Left renal cortex interstitium (tissue), 4 donors: ENCODE measurements around the gene PDE2A. TPM values are rescaled to one million over a fixed set of nuclear protein-coding genes. Genes with fewer than 3 reads are reported as not detected.
"Not testable (repeated sequence)": the region's sequence is repeated elsewhere in the genome, so short reads cannot be mapped to it uniquely, and the experiment has no call there.

Experiments
- DNase-seq, 4 donors: peaks; one replicate each; pipeline ENCODE4 v3.0.0-alpha.2; 2013; ENCODE audit warnings: low read depth in 4 of 4, low spot score in 2 of 4, missing footprints in 1 of 4
- polyA plus RNA-seq, 4 donors: library from polyadenylated mRNA; unstranded; fragments of 120-200 nt; gene quantifications; one replicate each; pipeline ENCODE4 v1.2.1, GENCODE V29; 2013; ENCODE audit not compliant: insufficient read length in 4 of 4

PDE2A gene
- polyA plus RNA-seq, 4 donors = 12.7 to 16.5 (median 13.4) TPM

DNA sequence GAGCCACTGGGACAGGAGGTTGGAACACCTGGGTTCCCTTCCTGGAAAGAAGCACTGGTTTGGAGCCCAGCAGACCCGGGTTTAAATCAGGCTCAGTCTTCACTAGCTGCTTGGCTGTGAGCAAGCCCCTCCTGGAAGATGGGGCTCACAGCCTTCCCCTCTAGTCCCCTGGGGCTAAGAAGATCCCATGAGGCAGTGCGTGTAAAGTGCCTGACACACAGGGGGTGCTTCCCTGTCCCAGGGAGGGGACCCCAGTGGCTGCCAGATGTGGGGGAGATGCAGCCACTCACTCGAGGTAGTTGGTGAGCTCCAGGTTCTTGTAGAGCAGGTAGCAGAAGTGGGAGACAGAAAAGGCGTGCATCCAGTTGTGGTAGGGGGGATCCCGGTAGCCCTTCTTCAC lies 93.2 kb downstream of the PDE2A start:
- DNase-seq = no peak

DNA sequence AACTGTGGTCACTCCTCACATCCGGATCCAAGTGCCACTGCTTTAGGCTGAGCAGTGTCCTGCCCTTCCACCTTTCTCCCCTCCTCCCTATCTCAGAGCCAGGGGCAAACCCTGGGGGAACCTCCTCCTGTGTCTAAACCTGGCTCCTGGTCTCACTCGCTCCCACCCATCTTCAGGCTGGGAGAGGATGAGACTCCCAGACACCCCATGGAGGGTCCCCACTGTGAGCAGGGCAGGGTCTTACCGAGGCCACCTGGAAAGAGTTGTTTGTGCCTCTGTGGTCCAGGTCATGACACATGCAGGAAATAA lies 93.6 kb downstream of the PDE2A start:
- DNase-seq = no peak

DNA sequence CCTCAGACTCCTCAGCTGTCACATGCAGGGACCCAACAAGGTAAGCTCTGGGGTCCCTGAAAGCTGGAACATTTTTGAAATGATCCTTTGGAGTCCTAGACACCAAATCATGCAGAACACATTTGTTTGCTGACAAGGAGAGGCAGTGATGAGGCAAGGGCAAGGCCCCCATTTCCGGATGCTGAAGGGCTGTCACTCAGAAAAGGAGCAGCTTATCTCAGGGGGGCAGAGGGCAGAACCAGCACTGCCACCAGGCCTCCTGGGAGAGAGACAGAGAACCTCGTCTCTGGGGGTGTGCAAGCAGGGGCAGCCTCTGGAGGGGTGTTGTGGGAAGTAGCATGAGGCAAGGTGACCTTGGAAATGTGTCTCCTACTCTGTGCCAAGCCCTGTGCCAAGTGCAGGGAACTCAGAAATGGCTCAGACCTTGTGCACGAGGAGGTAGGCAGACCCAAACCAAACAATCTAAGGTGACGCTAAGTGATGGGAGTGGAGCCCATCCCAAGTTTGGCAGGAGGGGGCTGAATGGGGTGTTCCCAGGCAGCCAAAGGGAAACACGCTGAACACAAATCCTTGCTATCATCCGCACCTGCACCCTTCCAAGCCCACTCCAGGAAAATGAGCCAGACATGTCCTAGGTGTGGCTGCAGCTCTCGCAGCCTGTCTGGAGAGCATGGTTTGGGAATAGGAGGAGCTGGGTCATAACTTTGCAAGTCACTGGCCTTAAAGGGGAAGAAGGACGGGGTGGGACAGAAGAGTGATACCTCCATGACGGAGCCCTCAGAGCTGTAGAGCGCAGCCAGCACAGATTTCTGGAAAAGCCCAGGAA lies 94.2 kb downstream of the PDE2A start:
- no peak for DNase-seq

DNA sequence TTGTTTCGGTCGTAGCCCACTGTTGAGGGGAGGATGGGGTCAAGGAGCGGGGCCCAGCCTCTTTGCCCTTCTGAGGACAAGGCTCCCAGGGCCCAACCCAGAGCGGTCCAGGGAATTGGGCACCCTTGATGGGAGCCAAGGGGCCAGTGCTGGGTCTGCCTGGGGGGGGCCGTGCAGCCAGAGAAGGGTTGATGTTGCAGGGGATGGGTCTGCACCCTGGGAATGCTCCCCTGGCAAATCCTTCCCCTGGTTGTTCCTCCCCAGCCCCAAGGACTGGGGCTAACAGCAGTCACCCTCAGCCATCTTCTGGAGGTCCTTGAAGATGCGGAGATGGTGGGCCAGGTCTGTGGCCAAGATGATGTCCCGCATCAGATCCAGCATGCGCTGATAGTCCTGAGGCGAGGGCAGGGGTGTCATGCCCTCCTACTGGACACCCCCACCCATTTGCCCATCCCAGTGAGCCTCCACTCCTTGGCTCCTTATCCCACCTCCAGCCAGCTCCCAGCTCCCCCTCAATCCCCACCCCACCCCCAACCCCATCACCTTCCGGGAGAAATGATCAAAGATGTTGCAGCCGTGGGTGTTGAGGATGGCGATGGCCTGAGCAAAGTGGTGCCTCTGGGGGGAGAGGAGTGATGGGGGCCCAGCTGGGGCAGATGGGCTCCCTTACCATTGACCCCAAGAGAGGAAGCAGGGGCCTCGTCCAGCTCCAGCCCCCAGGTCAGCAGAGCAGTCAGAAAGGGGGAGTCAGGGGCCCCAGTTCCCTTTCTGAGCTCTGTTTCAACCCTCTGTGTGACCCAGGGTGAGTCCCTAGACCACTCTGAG lies 95.0 kb downstream of the PDE2A start:
- DNase-seq = no peak

DNA sequence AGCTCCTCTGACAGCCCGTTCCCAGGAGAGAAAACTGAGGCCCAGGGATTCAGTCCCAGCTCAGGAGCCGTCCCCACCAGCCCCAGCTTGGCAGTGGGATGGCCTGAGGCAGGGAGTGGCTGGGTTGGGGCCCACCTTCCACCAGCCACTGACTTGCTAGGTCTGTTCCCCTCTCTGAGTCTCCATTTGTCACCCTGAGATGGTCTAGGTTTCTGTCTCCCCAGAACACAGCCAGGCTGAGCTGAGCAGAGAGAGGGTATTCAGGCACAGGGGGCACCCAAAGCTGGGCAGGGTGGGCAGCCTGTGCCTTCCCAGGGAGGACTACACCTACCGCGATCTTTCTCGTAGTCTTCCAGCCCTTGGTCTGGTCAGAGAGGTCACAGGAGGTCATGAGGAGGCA lies 95.7 kb downstream of the PDE2A start:
- no peak for DNase-seq

DNA sequence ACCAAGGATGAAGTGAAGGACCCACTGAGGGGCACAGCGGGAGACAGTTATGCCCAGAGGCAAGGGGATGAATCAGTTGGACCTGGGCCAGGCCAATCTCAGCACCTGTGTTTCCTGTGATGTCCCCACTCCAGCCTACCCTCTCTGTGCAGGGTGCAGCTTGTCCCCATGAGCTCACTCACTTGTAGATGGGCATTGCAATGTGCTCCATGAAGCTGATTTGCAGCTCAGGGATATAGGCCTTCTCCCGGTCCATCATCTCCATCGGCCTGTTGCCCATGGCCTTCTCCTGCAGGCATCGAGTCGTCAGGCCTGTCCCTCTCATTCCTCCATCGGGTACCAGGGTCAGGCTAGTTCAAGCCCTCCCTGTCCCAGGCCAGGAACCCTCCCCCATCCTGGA lies 96.2 kb downstream of the PDE2A start:
- no peak for DNase-seq

DNA sequence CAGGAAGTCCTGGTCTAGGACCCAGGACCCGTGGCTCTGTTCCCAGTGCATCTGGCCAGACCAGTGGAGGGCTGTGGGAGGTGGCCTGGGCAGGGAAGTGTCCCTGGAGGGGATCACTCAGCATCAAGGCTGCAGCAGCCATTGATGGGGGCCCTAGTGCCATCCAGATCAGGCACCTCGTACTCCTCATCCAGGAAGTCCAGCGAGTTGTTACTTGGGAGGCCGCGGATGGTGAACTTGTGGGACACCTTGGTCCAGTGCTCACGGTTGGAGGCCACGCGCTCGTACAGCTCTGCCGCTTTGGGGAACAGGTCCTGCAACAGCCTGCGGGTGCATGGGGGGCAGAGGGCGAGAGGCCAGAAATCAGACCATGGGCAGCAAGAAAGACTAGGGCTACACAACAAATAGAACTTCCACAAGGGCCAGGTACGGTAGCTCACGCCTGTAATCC lies 96.9 kb downstream of the PDE2A start:
- DNase-seq = no peak

DNA sequence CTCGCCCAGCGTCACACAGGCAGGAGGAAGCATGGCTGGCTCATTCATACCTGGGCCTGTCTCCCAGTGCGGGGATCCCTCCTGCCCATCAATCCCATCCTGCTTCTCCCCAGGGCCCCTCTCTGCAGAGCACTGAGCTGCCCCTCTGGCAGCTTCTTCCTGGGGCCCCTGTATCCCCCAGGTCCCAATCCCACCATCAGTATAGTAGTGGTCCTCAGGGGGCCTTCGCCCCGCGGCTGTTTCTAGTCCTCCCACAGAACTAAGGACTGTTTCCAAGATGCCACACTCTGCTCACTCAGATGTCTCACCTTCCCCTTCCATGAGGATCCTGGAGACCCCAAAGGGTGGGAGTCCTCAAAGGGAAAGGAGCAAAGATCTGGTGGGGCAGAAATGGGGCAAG lies 97.6 kb downstream of the PDE2A start:
- DNase-seq = no peak

DNA sequence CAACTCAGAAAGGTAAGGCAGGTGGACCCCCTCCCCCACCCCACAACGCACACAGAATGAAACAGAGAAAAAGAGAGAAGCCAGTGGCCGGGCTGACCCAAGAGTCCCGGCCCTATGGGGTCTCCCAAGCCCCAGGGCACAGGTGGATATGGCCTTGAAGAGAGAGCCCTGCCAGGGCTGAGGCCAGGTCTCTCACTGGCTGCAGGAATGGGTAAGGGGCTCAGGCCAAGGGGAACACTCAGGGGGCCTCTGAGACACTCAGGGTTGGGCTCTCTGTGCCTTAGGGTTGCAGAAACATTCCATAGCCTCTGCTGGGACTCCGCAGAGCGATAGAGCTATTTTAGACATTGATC lies 98.0 kb downstream of the PDE2A start:
- DNase-seq = no peak

DNA sequence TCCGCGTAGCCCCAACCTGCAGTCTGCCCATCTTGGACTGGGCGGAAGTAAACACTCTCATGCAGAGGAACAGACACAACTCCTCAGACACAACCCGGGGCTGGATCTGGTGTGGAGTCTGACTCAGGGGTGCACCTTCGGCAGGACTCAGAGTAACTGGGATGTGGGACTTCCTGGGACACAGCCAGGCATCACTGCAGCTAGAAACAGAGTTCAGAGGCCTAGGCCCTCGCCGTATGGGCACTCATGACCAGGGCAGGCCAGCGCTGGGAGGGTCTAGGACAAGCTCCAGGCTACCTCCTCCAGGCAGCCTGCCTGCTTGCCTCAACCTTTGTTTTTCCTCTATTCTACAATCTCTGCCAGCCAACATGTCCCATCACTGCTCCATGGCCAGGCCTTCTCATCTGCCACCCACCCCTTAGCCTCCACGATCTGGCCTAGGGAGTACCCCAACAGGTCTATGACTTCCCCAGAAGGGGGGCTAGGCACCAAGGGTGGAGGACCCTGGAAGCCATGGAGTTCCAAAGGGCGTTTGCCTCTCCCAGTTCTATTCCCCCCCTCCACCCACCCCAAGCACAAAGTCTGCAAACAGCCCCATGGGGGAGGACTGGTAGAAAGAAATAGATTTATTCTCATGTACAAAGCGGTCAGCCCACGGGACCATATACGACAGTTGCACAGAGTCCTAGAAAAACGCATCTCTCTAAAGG lies 98.5 kb downstream of the PDE2A start:
- no peak for DNase-seq

DNA sequence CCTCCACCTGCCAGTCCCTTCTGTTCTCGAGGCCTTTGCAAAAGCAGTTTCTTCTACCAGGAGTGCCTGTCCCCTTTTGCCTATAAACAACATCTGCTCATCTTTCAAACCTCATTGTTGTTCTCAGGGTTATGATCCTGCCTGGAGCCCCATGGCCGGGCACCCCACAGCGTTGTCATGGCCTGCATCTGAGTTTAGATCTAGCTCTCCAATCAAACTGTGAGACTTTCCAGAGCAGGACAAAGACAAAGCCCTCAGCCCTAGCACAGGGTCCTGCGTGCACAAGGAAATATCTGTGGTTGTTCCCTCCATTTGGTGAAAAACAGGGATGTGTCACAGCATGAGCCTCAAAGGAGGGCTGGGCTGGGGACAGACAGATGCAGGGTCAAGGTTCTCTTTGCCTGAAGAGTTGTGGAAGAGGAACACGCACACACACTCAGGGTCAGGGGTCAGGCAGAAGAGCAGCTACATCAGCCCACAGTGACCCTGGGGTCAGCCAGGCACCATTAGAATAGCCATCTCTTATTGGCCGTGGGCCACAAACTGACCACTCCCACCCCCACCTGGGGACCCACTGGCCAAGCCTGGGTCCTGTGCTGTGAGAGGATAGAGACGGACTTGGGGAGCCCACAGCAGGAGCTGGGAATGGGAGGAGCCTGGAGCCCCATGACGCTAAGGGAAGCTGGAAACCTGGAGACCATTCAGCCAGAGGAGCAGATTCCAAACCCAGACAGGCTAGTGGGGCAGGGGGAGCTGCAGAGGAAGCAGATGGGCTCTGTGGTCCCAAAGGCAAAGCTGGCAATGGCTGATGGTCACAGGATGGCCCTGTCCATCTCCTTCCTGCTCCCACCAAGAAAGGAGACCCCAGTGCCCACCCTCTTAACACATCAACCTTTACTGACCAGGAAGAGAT lies 99.4 kb downstream of the PDE2A start:
- no peak for DNase-seq

DNA sequence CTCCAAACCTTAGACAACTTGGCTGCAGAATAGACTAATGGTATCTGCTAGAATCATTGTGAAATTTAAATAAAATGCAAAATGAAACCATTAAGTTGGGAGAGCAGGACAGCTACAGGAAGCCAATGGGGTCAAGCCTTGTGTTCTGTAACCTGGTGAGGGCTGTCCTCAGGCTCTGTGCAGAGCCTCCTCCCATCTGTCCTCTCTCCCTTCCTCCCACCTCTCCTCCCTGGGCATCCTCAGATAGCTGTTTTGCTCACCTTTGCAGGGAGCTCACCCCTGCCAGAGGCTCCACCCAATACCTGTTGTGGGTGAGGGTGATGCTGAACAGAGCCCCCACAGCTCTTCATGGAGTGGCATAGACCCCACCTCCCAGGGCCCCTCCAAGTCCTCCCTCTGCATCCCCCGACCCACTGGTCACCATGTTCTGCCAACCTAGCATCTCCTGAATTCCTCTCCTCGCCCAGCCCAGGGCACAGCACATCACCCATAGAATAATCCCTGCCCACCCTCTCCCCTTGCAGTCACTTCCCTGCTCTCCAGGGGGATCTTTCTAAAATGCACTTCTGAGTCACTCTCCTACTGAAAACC lies 100.3 kb downstream of the PDE2A start:
- DNase-seq = no peak

DNA sequence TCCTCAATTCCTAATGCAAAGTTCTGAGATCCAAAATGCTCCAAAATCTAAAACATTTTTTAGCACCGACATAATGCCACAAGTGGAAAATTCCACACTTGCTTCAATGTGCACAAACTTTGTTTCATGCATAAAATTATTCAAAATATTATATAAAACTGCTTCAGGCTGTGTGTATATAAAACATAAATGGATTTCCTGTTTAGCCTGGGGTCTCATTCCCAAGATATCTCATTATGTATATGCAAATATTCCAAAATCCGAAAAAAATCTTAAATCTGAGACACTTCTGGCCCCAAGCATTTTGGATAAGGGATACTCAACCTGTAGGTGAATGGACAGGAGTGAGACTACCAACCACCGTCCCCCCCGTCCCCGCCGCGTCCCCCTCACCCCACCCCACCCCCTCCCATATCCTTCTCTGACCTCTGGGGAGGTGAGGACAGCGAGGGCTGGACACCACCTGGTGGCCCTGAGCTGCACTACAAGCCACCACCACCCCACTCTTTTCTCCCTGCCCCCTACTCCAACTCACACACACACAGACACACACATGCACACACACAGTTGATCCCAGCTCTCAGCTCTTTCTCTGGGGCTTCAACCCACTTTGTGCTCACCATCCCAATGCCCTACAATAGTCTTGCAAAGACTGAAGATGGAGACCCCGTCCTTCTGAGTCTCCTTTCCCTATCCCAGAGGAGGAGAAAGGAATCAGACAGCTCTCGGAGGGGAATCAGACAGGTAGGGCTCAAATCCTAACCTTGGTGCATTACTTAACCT lies 101.0 kb downstream of the PDE2A start:
- DNase-seq = no peak

DNA sequence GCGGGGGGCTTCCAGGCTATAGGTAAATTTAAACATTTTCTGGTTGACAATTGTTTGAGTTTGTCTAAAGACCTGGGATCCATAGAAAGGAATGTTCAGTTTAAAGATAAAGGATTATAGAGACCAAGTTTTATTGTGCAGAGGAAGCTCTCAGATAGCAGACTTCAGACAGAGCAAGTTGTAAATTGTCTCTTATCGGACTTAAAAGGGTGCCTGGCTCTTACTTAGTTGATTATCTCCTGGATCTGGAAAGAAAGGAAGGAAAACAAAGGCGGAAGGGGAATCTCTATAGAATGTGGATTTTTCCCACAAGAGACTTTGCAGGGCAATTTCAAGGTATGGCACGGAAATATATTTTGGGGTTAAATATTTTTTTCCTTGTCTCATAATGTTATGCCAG lies 101.7 kb downstream of the PDE2A start:
- DNase-seq = not testable (repeated sequence)

DNA sequence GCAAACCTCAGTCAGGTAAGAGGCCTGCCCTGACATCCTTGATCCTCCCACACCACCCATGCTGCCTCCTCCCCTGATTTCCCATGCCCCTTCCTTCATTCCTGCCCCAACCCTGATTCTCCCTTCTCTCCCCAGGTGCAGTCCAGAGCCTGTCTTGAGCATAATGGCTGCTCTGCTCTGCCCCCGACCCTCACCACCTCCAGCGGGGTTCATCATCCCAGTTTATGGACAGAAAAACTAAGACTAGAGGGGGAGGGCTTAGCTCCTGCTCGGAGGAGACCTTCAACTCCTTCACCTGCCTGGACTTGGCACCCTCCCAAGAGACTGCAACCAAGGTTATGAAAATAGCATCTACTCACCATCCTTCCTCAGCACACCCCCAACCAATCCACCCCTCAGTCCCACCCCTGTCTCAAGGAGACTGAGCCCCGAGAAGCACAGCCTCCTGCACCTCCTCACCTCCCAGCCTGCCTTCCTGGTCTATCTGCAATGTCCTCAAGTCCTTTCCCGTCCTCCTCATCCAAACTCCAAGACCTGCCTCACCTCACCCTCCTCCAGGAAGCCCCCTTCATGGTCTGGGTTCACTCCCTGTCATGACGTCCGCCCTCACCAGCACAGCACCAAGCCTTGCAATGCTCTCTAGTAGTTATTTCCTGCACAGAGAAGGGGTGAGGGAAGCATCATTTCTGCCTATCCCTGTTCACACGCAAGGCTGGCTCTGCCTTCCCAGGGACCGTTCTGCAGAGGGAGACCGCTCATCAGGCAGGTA lies 103.1 kb downstream of the PDE2A start:
- DNase-seq = no peak

DNA sequence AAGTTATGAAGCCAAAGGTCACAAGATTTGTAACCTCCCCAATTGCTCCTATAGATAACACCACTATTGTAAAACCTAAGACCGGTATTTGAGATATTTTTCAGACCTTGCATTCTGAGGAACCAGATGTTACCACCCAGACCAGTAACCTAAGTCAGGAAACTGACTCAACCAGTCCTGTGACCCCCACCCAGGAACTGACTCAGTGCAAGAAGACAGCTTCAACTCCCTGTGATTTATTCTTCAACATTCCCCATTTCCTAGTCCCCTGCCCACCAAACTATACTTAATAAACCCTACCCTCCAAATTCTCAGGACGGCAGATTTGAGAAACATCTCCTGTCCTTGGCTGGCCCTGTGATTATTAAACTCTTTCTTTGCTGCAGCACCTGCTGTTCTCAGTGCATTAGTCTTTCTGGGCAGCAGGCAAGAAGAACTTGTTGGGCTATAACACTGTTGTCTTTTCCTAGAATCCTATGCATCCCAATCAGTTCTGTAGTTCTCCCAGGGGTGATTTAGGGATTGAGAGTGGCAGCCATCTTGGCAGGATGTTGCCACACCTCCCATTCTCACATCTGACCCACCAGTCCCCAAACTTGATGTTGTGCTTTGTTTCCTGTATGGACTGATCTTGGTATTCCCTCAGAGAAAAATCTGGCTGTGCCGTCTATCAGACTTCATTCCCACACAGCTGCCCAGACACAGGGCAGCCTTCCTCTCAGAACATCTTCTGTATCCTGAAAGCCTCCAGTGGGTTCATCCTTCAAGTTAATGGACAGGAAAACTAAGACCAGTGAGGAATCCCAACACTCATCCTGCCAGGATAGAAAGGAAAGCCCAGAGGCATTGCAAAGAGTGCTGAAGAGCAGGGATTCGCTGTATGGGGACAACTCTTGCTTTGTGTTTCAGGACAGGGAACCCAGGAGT lies 104.0 kb downstream of the PDE2A start:
- no peak for DNase-seq

DNA sequence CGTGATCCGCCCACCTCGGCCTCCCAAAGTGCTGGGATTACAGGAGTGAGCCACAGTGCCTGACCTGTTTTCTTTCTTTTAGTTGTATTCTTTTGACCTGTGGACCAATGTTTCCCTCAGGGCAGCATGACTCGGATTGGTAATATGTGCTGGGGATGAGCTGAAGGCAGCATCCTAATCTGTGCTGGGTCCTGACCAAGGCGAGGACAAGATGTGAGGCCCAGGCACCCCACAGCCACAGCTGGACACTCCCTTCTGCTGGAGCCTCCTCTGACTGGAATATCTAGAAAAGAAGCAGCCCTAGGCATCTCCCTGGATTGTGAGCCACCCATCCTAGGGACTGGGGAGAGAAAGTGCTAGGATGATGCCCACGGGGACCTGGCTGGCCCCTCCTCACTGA lies 105.4 kb downstream of the PDE2A start:
- no peak for DNase-seq

DNA sequence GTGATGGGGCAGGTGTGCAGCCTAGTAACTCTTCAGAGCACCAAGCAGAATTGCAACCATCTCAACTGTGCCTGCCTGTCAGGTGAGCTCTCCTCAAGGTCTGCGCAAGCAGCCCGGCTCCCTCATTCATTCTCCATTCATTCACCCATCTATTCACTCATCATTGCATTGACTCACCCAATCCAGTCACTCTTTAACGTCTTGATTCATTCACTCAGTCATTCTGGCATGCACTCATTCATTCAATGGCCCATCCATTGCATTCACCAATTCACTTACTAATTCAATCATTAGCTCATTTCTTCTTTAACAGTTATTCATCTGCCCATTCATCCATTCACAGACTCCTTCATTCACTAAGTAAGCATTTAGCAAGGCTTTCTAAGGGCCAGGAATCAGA lies 111.8 kb downstream of the PDE2A start:
- no peak for DNase-seq
